SK-N-SH (cell line): ENCODE data around the gene RAB11FIP5. TPM values are rescaled to one million over a fixed set of nuclear protein-coding genes. Genes with fewer than 3 reads are reported as not detected.

Experiments
- CTCF ChIA-PET: fragments of 300-600, 350-600 bp; formaldehyde crosslinking; extraction: SDS; loops from one replicate; lab custom pipeline; 2021; lab: Yijun Ruan, JAX
- POLR2A ChIA-PET: fragments of 350-600 bp; sonication (Branson Sonifier 250); formaldehyde crosslinking; extraction: SDS; loops from one replicate; lab custom pipeline; 2020; ENCODE audit warnings: antibody characterized with exemption, inconsistent platforms; lab: Yijun Ruan, JAX
- DNase-seq: peaks from one replicate; pipeline ENCODE4 v3.0.0; 2012
- H2AFZ ChIP-seq: fragments of 200-600 bp; sonication (generic); 2 replicates; pipeline ENCODE4 v1.8.1; 2016; ENCODE audit warnings: antibody characterized with exemption, mild to moderate bottlenecking, low read depth
- H3F3A ChIP-seq: fragments of 200-600 bp; sonication (generic); replicated peaks from 2 replicates; pipeline ENCODE3; 2016; ENCODE audit warnings: antibody characterized with exemption, mild to moderate bottlenecking; ENCODE audit not compliant: insufficient read depth
- H3K27ac ChIP-seq, 2 experiments: fragments of 200-500 bp in 1 of 2; fragments of 200-600 bp in 1 of 2; sonication (Bioruptor generic) in 1 of 2; sonication (generic), shearing (Covaris generic) in 1 of 2; 2 replicates each; pipeline versions ENCODE4 v1.5.1 to v1.6.1; 2014 to 2016; ENCODE audit warnings: low read depth in 2 of 2, inconsistent platforms in 1 of 2, low read length in 1 of 2, mild to moderate bottlenecking in 1 of 2, mixed read lengths in 1 of 2
- H3K27me3 ChIP-seq: fragments of 200-600 bp; sonication (generic), shearing (Covaris generic); 2 replicates; pipeline ENCODE4 v1.6.1; 2016; ENCODE audit warnings: mixed run types; ENCODE audit not compliant: insufficient read depth
- H3K36me3 ChIP-seq, 2 experiments: fragments of 200-500 bp in 1 of 2; fragments of 200-600 bp in 1 of 2; sonication (Bioruptor generic) in 1 of 2; sonication (generic) in 1 of 2; replicated peaks in 1 of 2; 2 replicates each; pipeline versions ENCODE3 to v1.5.1; 2014 to 2016; ENCODE audit warnings: low read length in 1 of 2, mild to moderate bottlenecking in 1 of 2; ENCODE audit not compliant: insufficient read depth in 2 of 2, control insufficient read depth in 1 of 2
- H3K4me1 ChIP-seq, 2 experiments: fragments of 200-500 bp in 1 of 2; fragments of 200-600 bp in 1 of 2; sonication (Bioruptor generic) in 1 of 2; sonication (generic), shearing (Covaris generic) in 1 of 2; 2 replicates each; pipeline versions ENCODE4 v1.5.1 to v1.6.1; 2014 to 2016; ENCODE audit warnings: low read depth in 1 of 2, low read length in 1 of 2, mixed run types in 1 of 2; ENCODE audit not compliant: insufficient read depth in 2 of 2, control insufficient read depth in 1 of 2
- H3K4me2 ChIP-seq: fragments of 200-600 bp; sonication (generic), shearing (Covaris generic); 2 replicates; pipeline ENCODE4 v1.6.1; 2017; ENCODE audit warnings: mixed run types
- H3K4me3 ChIP-seq, 2 experiments: fragments of 200-500 bp in 1 of 2; fragments of 200-600 bp in 1 of 2; sonication (Bioruptor generic) in 1 of 2; sonication (generic), shearing (Covaris generic) in 1 of 2; 2 replicates each; pipeline versions ENCODE4 v1.5.1 to v1.8.1; 2014 to 2016; ENCODE audit warnings: low read depth in 2 of 2, inconsistent platforms in 1 of 2, low read length in 1 of 2, mild to moderate bottlenecking in 1 of 2, mixed read lengths in 1 of 2, moderate library complexity in 1 of 2
- H3K79me2 ChIP-seq: fragments of 200-600 bp; sonication (generic); 2 replicates; pipeline ENCODE4 v1.8.1; 2017; ENCODE audit warnings: mild to moderate bottlenecking; ENCODE audit not compliant: insufficient read depth
- H3K9ac ChIP-seq: fragments of 200-600 bp; sonication (generic); 2 replicates; pipeline ENCODE4 v1.6.1; 2017; ENCODE audit warnings: mixed run types
- H3K9me2 ChIP-seq: fragments of 200-600 bp; sonication (generic); 2 replicates; pipeline ENCODE4 v1.6.1; 2017; ENCODE audit warnings: mixed run types
- H3K9me3 ChIP-seq: fragments of 200-600 bp; sonication (generic); 2 replicates; pipeline ENCODE4 v1.6.1; 2017; ENCODE audit warnings: mixed run types, mild to moderate bottlenecking, moderate library complexity
- H4K20me1 ChIP-seq: fragments of 200-600 bp; sonication (generic); 2 replicates; pipeline ENCODE4 v1.6.1; 2017; ENCODE audit warnings: mild to moderate bottlenecking, mixed run types; ENCODE audit not compliant: insufficient read depth
- CHD2 ChIP-seq: fragments of 150-350 bp; IDR thresholded peaks from 2 replicates; pipeline ENCODE4 v1.6.1; 2018; ENCODE audit warnings: low read length; ENCODE audit not compliant: partially characterized antibody
- ELF1 ChIP-seq: IDR thresholded peaks from 2 replicates; pipeline ENCODE4 v1.4.0; 2012
- EP300 ChIP-seq, 2 experiments: IDR thresholded peaks; 2 replicates each; pipeline versions ENCODE4 v1.4.0 to v1.6.1; 2012; ENCODE audit warnings: borderline replicate concordance in 1 of 2, low read depth in 1 of 2, low read length in 1 of 2
- EZH2phosphoT487 ChIP-seq: fragments of 200-600 bp; sonication (generic); IDR thresholded peaks from 2 replicates; pipeline ENCODE4 v1.6.1; 2017; ENCODE audit warnings: low read depth, mixed run types, mild to moderate bottlenecking, antibody characterized with exemption, moderate library complexity, borderline replicate concordance
- FOXJ3 ChIP-seq: sonication (generic); formaldehyde crosslinking; IDR thresholded peaks from 2 replicates; pipeline ENCODE4 v1.5.1; 2020; ENCODE audit warnings: mild to moderate bottlenecking, missing genetic modification reagents
- GABPA ChIP-seq: IDR thresholded peaks from 2 replicates; pipeline ENCODE4 v1.4.0; 2012; ENCODE audit warnings: low read depth, mild to moderate bottlenecking
- GATA2 ChIP-seq: sonication (generic); formaldehyde crosslinking; IDR thresholded peaks from 2 replicates; pipeline ENCODE4 v1.5.0; 2020; ENCODE audit warnings: mild to moderate bottlenecking, missing genetic modification reagents
- MEF2A ChIP-seq: IDR thresholded peaks from 2 replicates; pipeline ENCODE4 v1.4.0; 2012; ENCODE audit warnings: low read depth, borderline replicate concordance
- NFIC ChIP-seq: IDR thresholded peaks from 2 replicates; pipeline ENCODE4 v1.4.0; 2012; ENCODE audit warnings: borderline replicate concordance
- RAD21 ChIP-seq: IDR thresholded peaks from 2 replicates; pipeline ENCODE4 v1.6.1; 2012; ENCODE audit warnings: mild to moderate bottlenecking, low read length
- SIN3A ChIP-seq: IDR thresholded peaks from 2 replicates; pipeline ENCODE4 v1.6.1; 2012; ENCODE audit warnings: low read depth, mild to moderate bottlenecking, low read length, moderate library complexity, borderline replicate concordance
- TAF1 ChIP-seq: IDR thresholded peaks from 2 replicates; pipeline ENCODE4 v1.6.1; 2012; ENCODE audit warnings: low read depth, mild to moderate bottlenecking, low read length, moderate library complexity, borderline replicate concordance
- YY1 ChIP-seq: IDR thresholded peaks from 2 replicates; pipeline ENCODE4 v1.4.0; 2012; ENCODE audit warnings: low read depth, mild to moderate bottlenecking
- WGBS: methylation state at CpG from one replicate; pipeline ENCODE4 v1.1.6; 2017; ENCODE audit warnings: low lambda C conversion rate; 5-methylcytosine and 5-hydroxymethylcytosine counted together
- polyA plus RNA-seq, 3 experiments: library from polyadenylated mRNA; depleted of rRNA; stranded (reverse); fragments of >200 nt; gene quantifications; 2 replicates each; pipeline ENCODE4 v1.2.3, GENCODE V29; 2012
- TF ChIP-seq, protein P1 (sequence below): IDR thresholded peaks from 2 replicates; pipeline ENCODE4 v1.4.0; 2012; ENCODE audit warnings: low read depth, borderline replicate concordance
- TF ChIP-seq, protein P2 (sequence below): fragments of 200-600 bp; sonication (generic); IDR thresholded peaks from 2 replicates; pipeline ENCODE4 v1.6.1; 2017; ENCODE audit warnings: antibody characterized with exemption, mild to moderate bottlenecking, moderate library complexity
- TF ChIP-seq, protein P3 (sequence below): fragments of 150-350 bp; IDR thresholded peaks from 2 replicates; pipeline ENCODE4 v1.6.1; 2016; ENCODE audit warnings: mild to moderate bottlenecking, low read depth, low read length
- TF ChIP-seq, protein P4 (sequence below): IDR thresholded peaks from 2 replicates; pipeline ENCODE4; 2012
- TF ChIP-seq, protein P5 (sequence below): IDR thresholded peaks from 2 replicates; pipeline ENCODE4 v1.4.0; 2012; ENCODE audit warnings: low read depth, borderline replicate concordance

The RAB11FIP5 gene
- polyA plus RNA-seq, 1 of the 3 experiments (the other 2 are of a cell fraction), result 17.1 TPM

DNA sequence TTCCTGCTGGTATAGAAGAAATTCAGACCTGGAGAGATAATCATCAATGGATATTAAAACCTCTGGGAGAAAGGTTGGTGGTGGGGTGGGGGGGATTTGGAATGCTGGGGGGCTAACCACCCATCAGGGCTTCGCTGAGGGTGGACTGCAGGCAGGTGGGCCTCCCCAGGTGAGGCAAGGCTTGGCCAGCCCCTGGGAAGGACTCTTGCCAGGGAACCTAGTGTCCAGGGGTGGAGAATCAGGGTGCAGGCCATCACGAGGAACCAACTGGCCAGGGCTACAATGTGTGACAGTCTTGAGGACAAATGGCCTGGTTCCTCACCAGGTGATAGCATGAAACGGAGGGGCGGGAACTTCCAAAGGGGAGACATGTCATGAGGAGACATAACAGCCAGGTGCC, 11.8 kb downstream of the RAB11FIP5 start:
- H3F3A ChIP-seq, result peaks cover 9% of the 10 kb centered on the region
- no peak for TF ChIP-seq GABPA
- TF ChIP-seq, protein P1, sequence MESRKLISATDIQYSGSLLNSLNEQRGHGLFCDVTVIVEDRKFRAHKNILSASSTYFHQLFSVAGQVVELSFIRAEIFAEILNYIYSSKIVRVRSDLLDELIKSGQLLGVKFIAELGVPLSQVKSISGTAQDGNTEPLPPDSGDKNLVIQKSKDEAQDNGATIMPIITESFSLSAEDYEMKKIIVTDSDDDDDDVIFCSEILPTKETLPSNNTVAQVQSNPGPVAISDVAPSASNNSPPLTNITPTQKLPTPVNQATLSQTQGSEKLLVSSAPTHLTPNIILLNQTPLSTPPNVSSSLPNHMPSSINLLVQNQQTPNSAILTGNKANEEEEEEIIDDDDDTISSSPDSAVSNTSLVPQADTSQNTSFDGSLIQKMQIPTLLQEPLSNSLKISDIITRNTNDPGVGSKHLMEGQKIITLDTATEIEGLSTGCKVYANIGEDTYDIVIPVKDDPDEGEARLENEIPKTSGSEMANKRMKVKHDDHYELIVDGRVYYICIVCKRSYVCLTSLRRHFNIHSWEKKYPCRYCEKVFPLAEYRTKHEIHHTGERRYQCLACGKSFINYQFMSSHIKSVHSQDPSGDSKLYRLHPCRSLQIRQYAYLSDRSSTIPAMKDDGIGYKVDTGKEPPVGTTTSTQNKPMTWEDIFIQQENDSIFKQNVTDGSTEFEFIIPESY, result no peak
- TF ChIP-seq, all 33 proteins: peak for 0
- Histone ChIP-seq H4K20me1 (peaks cover 97% of the 10 kb centered on the region), H3K4me2 (no peak overlapping the region), H2AFZ (no peak overlapping the region), H3K27ac (no peak overlapping the region), H3K27me3 (no peaks in the 10 kb centered on the region), H3K9me3 (no peaks in the 10 kb centered on the region), H3K4me1 (peaks cover 19 to 21% of the 10 kb centered on the region in 2 experiments), H3K4me3 (no peak overlapping the region), H3K9me2 (no peaks in the 10 kb centered on the region), H3K36me3 (peaks cover 0 to 4% of the 10 kb centered on the region in 2 experiments), H3K9ac (no peak overlapping the region), H3K79me2 (peaks cover 95% of the 10 kb centered on the region)
- no peak for DNase-seq
- POLR2A ChIA-PET, result no interaction called here
- 91% methylated on average over 4 of the region's 4 CpGs for WGBS
- CTCF ChIA-PET, result interaction anchor here (0.6 to 1.7 kb wide), 2 partner anchors 56 to 242 kb away, joined by 3 to 8 read pairs; no protein-coding TSS in a partner anchor

DNA sequence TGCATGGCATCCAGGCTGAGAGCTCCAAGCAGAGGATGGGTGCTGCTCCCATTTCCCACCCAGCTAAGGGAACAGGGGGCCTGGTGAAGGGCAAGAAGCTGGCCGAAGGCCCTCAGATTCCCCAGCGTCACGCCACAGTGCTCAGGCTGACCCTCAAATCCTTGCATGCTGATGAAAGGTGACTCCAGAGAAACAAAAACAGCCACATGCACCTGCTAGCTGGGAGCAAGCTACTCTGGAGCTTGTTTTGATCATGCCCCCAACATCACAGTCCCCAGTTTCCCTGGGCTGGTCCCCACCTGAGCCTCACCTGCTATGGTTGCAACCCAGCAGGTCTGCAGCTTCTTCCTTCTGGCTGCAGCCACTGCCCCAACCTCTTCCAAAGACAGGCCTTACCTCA, 13.3 kb downstream of the RAB11FIP5 start:
- H2AFZ ChIP-seq, result no peak overlapping the region
- H3K36me3 ChIP-seq, result peaks cover 0 to 4% of the 10 kb centered on the region in 2 experiments
- no peak overlapping the region for H3K4me3 ChIP-seq
- H3K9me3 ChIP-seq, result no peaks in the 10 kb centered on the region
- H3K4me2 ChIP-seq, result no peak overlapping the region
- H4K20me1 ChIP-seq, result peaks cover 93% of the 10 kb centered on the region
- H3F3A ChIP-seq, result peaks cover 9% of the 10 kb centered on the region
- no CpG with 5 or more reads among the region's 3 CpGs for WGBS
- ChIA-PET CTCF (interaction anchor here (0.8 to 1.9 kb wide), 8 partner anchors 10 to 207 kb away, joined by 3 to 16 read pairs (median 4); no protein-coding TSS in a partner anchor), POLR2A (interaction anchor here (0.7 kb wide), 1 partner anchor 24 kb away, joined by 3 read pairs; no protein-coding TSS in a partner anchor)
- H3K79me2 ChIP-seq, result peaks cover 94% of the 10 kb centered on the region
- no peak for DNase-seq
- no peak overlapping the region for H3K9ac ChIP-seq
- no peak overlapping the region for H3K27ac ChIP-seq
- no peaks in the 10 kb centered on the region for H3K9me2 ChIP-seq
- H3K27me3 ChIP-seq, result no peaks in the 10 kb centered on the region
- H3K4me1 ChIP-seq, result peaks cover 19 to 21% of the 10 kb centered on the region in 2 experiments
- TF ChIP-seq TAF1 (no peak), FOXJ3 (CRISPR knock-in tag) (no peak), MEF2A (no peak), GABPA (no peak), SIN3A (no peak), NFIC (no peak), EP300 (IDR thresholded peaks at IDR 0.05; ENCODE audit: borderline replicate concordance in 1 of 2, low read depth in 1 of 2, low read length in 1 of 2) (no peak), EZH2phosphoT487 (no peak), CHD2 (no peak), YY1 (no peak), ELF1 (no peak), GATA2 (CRISPR knock-in tag) (no peak), RAD21 (no peak)
- TF ChIP-seq, protein P2, sequence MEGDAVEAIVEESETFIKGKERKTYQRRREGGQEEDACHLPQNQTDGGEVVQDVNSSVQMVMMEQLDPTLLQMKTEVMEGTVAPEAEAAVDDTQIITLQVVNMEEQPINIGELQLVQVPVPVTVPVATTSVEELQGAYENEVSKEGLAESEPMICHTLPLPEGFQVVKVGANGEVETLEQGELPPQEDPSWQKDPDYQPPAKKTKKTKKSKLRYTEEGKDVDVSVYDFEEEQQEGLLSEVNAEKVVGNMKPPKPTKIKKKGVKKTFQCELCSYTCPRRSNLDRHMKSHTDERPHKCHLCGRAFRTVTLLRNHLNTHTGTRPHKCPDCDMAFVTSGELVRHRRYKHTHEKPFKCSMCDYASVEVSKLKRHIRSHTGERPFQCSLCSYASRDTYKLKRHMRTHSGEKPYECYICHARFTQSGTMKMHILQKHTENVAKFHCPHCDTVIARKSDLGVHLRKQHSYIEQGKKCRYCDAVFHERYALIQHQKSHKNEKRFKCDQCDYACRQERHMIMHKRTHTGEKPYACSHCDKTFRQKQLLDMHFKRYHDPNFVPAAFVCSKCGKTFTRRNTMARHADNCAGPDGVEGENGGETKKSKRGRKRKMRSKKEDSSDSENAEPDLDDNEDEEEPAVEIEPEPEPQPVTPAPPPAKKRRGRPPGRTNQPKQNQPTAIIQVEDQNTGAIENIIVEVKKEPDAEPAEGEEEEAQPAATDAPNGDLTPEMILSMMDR, result no peak
- TF ChIP-seq, protein P1, result no peak
- TF ChIP-seq, protein P3, sequence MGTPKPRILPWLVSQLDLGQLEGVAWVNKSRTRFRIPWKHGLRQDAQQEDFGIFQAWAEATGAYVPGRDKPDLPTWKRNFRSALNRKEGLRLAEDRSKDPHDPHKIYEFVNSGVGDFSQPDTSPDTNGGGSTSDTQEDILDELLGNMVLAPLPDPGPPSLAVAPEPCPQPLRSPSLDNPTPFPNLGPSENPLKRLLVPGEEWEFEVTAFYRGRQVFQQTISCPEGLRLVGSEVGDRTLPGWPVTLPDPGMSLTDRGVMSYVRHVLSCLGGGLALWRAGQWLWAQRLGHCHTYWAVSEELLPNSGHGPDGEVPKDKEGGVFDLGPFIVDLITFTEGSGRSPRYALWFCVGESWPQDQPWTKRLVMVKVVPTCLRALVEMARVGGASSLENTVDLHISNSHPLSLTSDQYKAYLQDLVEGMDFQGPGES, result no peak
- TF ChIP-seq, protein P4, sequence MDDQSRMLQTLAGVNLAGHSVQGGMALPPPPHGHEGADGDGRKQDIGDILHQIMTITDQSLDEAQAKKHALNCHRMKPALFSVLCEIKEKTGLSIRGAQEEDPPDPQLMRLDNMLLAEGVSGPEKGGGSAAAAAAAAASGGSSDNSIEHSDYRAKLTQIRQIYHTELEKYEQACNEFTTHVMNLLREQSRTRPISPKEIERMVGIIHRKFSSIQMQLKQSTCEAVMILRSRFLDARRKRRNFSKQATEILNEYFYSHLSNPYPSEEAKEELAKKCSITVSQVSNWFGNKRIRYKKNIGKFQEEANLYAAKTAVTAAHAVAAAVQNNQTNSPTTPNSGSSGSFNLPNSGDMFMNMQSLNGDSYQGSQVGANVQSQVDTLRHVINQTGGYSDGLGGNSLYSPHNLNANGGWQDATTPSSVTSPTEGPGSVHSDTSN, result no peak
- TF ChIP-seq, protein P5, sequence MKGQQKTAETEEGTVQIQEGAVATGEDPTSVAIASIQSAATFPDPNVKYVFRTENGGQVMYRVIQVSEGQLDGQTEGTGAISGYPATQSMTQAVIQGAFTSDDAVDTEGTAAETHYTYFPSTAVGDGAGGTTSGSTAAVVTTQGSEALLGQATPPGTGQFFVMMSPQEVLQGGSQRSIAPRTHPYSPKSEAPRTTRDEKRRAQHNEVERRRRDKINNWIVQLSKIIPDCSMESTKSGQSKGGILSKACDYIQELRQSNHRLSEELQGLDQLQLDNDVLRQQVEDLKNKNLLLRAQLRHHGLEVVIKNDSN, result no peak
